ENCODE measurements around the gene PANK3. TPM values are rescaled to one million over a fixed set of nuclear protein-coding genes. Genes with fewer than 3 reads are reported as not detected.
A peak's percentile ranks its signal among the peaks of the same experiment; 100 is the strongest.

The PANK3 gene
- total RNA-seq (2012; rRNA removed) = 27.7 and 33.0 TPM in 2 replicates

DNA sequence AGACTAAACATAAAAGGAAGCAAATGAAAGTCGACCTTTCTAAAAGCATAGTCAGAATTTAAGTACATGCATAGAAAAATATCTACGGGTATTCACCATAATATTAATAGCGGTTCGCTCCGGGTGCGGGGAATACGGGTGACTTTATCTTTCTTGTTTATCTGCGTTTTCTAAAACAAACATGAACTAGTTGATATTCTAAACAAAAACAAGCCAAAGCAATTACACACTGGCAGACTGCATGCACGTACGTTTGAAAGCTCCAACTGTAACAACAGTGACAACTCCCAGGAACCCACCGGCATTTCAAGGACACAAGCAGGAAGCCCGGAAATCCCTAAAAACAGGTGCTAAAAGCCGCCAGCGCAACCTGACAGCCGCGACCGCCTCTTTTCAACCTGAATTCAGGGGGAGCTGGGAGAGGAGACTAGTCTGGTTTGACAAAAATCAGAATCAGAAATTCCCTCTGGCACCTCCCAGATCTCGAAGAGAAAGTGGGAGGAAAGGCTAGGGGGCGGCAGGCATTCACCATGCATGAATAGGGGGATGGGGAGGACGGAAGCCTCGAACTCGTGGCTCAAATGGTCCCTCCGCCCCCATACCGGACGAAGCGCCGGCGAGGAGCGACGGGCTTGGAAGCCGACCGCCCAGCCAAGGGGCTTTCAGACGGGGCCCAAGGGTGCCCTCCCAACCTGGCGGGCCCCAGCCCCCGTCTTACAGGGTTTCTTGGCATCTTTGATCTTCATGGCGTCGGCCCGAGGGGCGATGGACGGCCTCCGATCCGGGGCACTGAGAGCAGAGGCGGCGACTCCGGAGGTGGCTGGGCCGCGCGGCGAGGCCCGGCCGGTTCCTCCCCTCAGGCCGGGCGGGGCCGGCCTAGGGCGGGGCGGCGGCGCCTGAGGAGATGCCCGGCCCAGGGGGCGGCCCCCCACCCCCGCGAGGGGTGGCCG is at the start of gene PANK3:
Gene PANK3 (minus strand): TSS at position 831 of the 950 bp plus-strand sequence. CDS start 85 bp downstream, at position 746.
- Histone ChIP-seq H3K4me1 (ENCODE audit: control insufficient read depth, insufficient read depth, low read length) (peaks cover 13% of the 10 kb centered on the region), H3K9ac (ENCODE audit: low read depth, low read length) (peak within 1 kb of the TSS; percentile 99), H3K4me2 (ENCODE audit: low read length) (peak within 1 kb of the TSS; percentile 89), H3K4me3 (ENCODE audit: low read length) (peak within 1 kb of the TSS; percentile 97), H3K27me3 (ENCODE audit: control insufficient read depth, insufficient read depth, low read length) (no peaks in the 10 kb centered on the region), H3K9me3 (replicated peaks; ENCODE audit: low read length) (no peaks in the 10 kb centered on the region), H3K36me3 (ENCODE audit: insufficient read depth, low read length) (no peaks in the 10 kb centered on the region)

DNA sequence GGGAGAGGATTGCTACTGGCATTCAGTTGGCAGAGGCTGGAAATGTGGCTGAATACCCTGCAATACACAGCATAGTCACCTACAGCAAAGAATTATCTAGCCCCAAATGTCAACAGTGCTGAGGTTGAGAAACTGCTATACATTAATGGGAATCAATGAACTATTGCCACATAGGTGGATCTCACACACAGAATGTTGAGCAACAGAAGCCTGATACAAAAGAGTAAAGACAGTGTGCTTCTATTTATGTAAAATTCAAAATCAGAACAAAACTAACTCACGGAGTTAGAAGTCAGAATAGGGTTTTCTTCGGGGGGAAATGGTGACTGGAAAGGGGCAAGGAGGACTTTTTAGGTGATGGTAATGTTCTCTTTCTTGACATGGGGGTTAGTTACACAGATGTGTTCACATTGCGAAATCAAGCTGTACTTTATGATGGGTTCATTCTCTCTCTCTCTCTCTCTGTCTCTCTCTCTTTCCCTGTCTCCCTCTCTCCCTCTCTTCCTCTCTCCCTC is 45.7 kb upstream of the PANK3 start:
- H3K9ac ChIP-seq (ENCODE audit: low read depth, low read length) = no peak overlapping the region
- no peak overlapping the region for H3K4me2 ChIP-seq (ENCODE audit: low read length)
- H3K9me3 ChIP-seq (replicated peaks; ENCODE audit: low read length) = no peaks in the 10 kb centered on the region
- H3K36me3 ChIP-seq (ENCODE audit: insufficient read depth, low read length) = no peaks in the 10 kb centered on the region
- peaks cover 6% of the 10 kb centered on the region for H3K27me3 ChIP-seq (ENCODE audit: control insufficient read depth, insufficient read depth, low read length)
- no peak overlapping the region for H3K4me3 ChIP-seq (ENCODE audit: low read length)
- H3K4me1 ChIP-seq (ENCODE audit: control insufficient read depth, insufficient read depth, low read length) = no peaks in the 10 kb centered on the region

DNA sequence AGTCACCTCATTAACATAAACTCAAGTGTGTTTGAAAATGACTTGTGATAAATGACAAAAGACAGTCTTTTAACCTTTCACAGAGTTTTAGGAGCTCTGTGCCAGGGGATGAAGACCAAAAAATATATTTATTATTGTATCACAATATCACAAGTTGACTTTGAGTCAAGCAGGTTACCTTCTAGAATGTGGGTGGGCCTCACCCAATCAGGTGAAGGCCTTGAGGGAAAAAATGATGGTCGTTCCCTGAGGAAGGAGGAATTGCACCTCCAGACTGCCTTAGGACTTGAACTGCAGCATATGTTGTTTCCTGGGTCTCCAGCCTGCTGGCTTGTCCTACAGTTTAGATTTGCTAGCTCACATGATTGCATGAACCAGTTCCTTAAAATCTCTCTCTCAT is 41.6 kb upstream of the PANK3 start:
- Histone ChIP-seq H3K36me3 (ENCODE audit: insufficient read depth, low read length) (no peaks in the 10 kb centered on the region), H3K4me3 (ENCODE audit: low read length) (no peak overlapping the region), H3K4me2 (ENCODE audit: low read length) (no peak overlapping the region), H3K9ac (ENCODE audit: low read depth, low read length) (no peak overlapping the region), H3K9me3 (replicated peaks; ENCODE audit: low read length) (no peaks in the 10 kb centered on the region), H3K4me1 (ENCODE audit: control insufficient read depth, insufficient read depth, low read length) (no peaks in the 10 kb centered on the region), H3K27me3 (ENCODE audit: control insufficient read depth, insufficient read depth, low read length) (peaks cover 3% of the 10 kb centered on the region)

DNA sequence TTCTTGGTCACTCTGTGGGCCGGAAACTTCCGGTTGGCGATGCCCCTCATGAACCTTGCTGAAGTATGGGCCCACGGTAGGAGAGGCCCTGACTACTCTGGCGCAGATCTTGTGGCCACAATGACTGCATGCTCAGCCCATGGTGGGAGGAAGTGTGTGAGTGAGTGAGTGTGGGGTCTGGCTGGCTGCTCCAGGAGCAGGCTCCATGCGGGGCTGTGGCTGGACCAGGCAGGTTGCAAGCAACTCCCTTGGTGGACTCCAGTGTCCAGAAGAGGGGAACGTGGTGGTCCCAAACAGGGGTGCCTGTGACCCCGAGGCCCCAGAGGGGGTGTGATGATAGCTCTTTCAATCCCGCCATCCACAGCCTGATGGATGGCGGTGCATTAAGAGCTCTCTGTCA is 35.5 kb upstream of the PANK3 start:
- peaks cover 4% of the 10 kb centered on the region for H3K27me3 ChIP-seq (ENCODE audit: control insufficient read depth, insufficient read depth, low read length)
- no peak overlapping the region for H3K9ac ChIP-seq (ENCODE audit: low read depth, low read length)
- no peaks in the 10 kb centered on the region for H3K4me1 ChIP-seq (ENCODE audit: control insufficient read depth, insufficient read depth, low read length)
- H3K4me2 ChIP-seq (ENCODE audit: low read length) = no peak overlapping the region
- no peaks in the 10 kb centered on the region for H3K36me3 ChIP-seq (ENCODE audit: insufficient read depth, low read length)
- no peaks in the 10 kb centered on the region for H3K9me3 ChIP-seq (replicated peaks; ENCODE audit: low read length)
- no peak overlapping the region for H3K4me3 ChIP-seq (ENCODE audit: low read length)

DNA sequence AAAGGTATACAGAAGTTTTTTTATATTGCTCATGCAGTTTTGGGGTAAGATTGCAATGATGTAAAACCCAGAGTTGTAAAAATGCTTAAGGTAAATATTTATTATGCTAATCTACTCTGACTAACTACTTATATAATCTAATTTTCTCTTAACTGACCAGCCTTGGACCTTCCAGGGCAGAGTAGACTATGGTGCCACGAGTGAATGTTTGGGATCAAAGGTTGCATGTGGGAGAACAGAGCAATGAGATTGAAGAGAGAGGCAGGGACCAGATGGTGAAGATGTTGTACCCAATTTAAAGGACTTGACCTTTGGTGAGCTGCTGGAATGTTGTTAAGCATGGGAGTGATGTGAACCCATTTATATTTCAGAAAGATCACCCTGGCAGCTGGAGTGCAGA is 34.8 kb upstream of the PANK3 start:
- no peak overlapping the region for H3K4me3 ChIP-seq (ENCODE audit: low read length)
- H3K4me2 ChIP-seq (ENCODE audit: low read length) = no peak overlapping the region
- no peaks in the 10 kb centered on the region for H3K36me3 ChIP-seq (ENCODE audit: insufficient read depth, low read length)

DNA sequence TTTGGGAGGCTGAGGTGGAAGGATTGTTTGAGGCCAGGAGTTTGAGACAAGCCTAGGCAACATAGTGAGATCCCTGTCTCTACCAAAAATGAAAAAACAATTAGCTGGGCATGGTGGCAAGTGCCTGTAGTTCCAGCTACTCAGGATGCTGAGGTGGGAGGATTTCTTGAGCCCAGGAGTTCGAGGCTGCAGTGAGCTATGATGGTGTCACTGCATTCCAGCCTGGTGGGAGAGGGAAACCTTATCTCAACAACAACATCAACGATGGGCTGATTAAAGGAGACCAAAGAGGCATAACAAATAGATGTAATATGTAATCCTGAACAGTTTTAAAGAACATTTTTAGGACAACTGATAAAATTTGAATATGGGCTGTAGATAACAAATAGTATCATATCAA is 34.2 kb upstream of the PANK3 start:
- Histone ChIP-seq H3K9me3 (replicated peaks; ENCODE audit: low read length) (no peaks in the 10 kb centered on the region), H3K4me2 (ENCODE audit: low read length) (no peak overlapping the region), H3K4me3 (ENCODE audit: low read length) (no peak overlapping the region), H3K9ac (ENCODE audit: low read depth, low read length) (no peak overlapping the region), H3K4me1 (ENCODE audit: control insufficient read depth, insufficient read depth, low read length) (no peaks in the 10 kb centered on the region), H3K27me3 (ENCODE audit: control insufficient read depth, insufficient read depth, low read length) (peaks cover 4% of the 10 kb centered on the region), H3K36me3 (ENCODE audit: insufficient read depth, low read length) (no peaks in the 10 kb centered on the region)

More for the DNA sequence above, 34.8 kb upstream of the PANK3 start:
- H3K27me3 ChIP-seq (ENCODE audit: control insufficient read depth, insufficient read depth, low read length) = peaks cover 4% of the 10 kb centered on the region
- no peak overlapping the region for H3K9ac ChIP-seq (ENCODE audit: low read depth, low read length)
- H3K9me3 ChIP-seq (replicated peaks; ENCODE audit: low read length) = no peaks in the 10 kb centered on the region
- no peaks in the 10 kb centered on the region for H3K4me1 ChIP-seq (ENCODE audit: control insufficient read depth, insufficient read depth, low read length)

DNA sequence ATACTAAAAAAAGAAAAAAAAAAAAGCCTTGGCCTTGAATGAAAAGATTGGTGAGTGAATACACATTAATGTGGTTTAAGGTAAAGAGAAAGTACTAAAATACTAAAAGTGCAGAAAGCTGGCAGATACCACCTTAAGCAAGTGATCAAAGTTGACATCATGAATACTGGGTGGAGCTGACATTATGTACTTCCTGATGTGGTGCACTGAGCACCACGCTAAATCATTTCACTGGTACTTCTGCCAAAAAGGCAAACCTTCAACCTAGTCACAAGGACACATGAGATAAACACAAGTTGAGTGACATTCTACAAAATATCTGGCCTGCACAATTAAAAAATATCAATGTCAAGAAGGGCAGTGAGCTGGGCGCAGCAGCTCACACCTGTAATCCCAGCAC is 33.8 kb upstream of the PANK3 start:
- Histone ChIP-seq H3K9ac (ENCODE audit: low read depth, low read length) (no peak overlapping the region), H3K9me3 (replicated peaks; ENCODE audit: low read length) (no peaks in the 10 kb centered on the region), H3K36me3 (ENCODE audit: insufficient read depth, low read length) (no peaks in the 10 kb centered on the region), H3K4me1 (ENCODE audit: control insufficient read depth, insufficient read depth, low read length) (no peaks in the 10 kb centered on the region), H3K27me3 (ENCODE audit: control insufficient read depth, insufficient read depth, low read length) (peaks cover 4% of the 10 kb centered on the region), H3K4me2 (ENCODE audit: low read length) (no peak overlapping the region), H3K4me3 (ENCODE audit: low read length) (no peak overlapping the region)

DNA sequence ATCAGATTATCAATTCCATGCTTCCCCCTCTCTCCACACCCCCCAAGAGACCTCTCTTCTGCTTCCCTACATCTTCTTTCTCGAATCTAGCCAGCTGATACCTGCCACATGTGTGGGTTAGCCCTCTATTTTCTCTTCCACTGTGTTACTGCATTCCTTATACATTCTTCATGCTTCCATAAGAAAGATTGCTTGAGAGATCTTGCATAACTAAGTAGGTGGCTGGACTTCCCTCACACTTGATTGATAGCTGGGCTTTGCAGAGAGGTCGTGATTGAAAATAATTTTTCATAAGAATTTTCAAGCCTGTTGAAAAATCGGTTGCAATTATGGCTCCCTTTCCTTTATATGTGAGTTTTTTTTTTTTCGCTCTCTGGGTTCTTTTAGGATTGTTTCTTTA is 33.0 kb upstream of the PANK3 start:
- H3K4me1 ChIP-seq (ENCODE audit: control insufficient read depth, insufficient read depth, low read length) = no peaks in the 10 kb centered on the region
- H3K9me3 ChIP-seq (replicated peaks; ENCODE audit: low read length) = no peaks in the 10 kb centered on the region
- no peak overlapping the region for H3K9ac ChIP-seq (ENCODE audit: low read depth, low read length)
- no peaks in the 10 kb centered on the region for H3K36me3 ChIP-seq (ENCODE audit: insufficient read depth, low read length)
- H3K27me3 ChIP-seq (ENCODE audit: control insufficient read depth, insufficient read depth, low read length) = peaks cover 4% of the 10 kb centered on the region
- H3K4me2 ChIP-seq (ENCODE audit: low read length) = no peak overlapping the region
- H3K4me3 ChIP-seq (ENCODE audit: low read length) = no peak overlapping the region

DNA sequence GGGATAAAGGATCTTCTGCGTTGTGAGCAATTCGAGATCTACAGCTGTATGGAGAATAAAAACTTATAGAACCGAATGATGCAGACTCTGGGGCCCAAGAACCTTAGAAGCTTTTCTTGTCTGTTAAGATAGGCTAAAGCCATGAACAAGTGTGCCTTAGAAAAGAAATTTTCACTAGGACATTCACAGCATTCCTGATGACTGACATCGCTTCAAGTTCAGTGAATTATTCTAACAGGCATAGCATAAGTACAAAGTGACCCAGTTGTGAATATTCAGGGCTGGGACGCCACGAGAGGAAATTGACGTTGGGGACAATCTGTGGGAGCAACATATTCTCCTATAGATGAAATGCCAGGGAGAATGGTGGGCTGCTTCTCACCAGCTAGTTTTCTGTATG is 32.0 kb upstream of the PANK3 start:
- Histone ChIP-seq H3K4me3 (ENCODE audit: low read length) (no peak overlapping the region), H3K36me3 (ENCODE audit: insufficient read depth, low read length) (no peaks in the 10 kb centered on the region), H3K9ac (ENCODE audit: low read depth, low read length) (no peak overlapping the region), H3K4me1 (ENCODE audit: control insufficient read depth, insufficient read depth, low read length) (no peaks in the 10 kb centered on the region), H3K9me3 (replicated peaks; ENCODE audit: low read length) (no peaks in the 10 kb centered on the region), H3K27me3 (ENCODE audit: control insufficient read depth, insufficient read depth, low read length) (peaks cover 4% of the 10 kb centered on the region), H3K4me2 (ENCODE audit: low read length) (no peak overlapping the region)

DNA sequence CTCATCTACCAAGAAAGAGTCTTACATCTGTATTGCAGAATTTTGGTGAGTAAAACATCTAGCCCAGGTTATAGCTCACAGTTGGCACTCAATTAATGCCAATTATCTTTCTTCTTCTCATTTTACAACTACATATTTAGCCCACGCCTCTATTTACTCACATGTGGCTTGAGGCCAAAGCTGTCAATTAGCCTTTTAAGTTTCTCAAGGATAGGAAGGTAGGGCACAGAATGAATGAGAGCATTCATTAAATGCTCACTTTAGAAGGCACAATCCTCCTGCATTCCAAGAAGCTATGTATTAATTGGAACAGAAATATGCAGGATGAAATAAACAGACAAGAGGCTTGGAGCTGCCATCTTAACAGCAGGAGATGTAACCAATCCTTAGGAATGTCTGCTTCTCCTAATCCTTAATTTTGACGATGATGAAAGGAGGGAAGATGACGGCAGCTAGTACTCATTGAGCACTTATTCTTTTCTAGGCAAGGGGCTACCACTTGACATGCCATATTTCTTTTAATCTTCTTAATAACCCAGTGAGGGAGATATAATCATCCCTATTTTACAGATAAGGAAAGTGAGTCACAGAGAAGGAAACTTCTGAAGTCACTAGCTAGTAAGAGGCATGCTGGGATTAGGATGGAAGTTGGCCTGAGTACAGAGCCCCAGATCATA is 30.8 kb upstream of the PANK3 start:
- no peaks in the 10 kb centered on the region for H3K4me1 ChIP-seq (ENCODE audit: control insufficient read depth, insufficient read depth, low read length)
- H3K27me3 ChIP-seq (ENCODE audit: control insufficient read depth, insufficient read depth, low read length) = peaks cover 4% of the 10 kb centered on the region
- H3K9ac ChIP-seq (ENCODE audit: low read depth, low read length) = no peak overlapping the region
- H3K9me3 ChIP-seq (replicated peaks; ENCODE audit: low read length) = no peaks in the 10 kb centered on the region
- H3K4me2 ChIP-seq (ENCODE audit: low read length) = no peak overlapping the region
- H3K4me3 ChIP-seq (ENCODE audit: low read length) = no peak overlapping the region
- H3K36me3 ChIP-seq (ENCODE audit: insufficient read depth, low read length) = no peaks in the 10 kb centered on the region

DNA sequence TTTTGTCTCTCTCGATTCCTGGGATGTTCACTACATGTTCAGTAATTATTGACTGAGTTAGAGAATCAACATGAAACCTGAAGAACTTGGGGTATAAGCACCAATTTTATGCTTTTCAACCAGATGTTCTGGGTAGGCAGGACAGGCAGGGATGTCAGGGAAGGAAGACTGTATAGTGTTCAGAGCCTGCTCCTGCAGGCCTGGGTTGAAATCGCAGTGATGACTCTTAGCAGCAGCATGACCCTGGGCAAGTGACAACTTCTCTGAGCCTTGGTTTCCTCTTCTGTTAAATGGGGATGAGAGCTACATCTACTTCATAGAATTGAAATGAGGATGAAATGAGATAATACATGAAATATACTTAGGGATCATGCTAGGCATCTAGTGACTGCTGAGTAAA is 29.7 kb upstream of the PANK3 start:
- Histone ChIP-seq H3K4me1 (ENCODE audit: control insufficient read depth, insufficient read depth, low read length) (no peaks in the 10 kb centered on the region), H3K9ac (ENCODE audit: low read depth, low read length) (no peak overlapping the region), H3K9me3 (replicated peaks; ENCODE audit: low read length) (no peaks in the 10 kb centered on the region), H3K4me2 (ENCODE audit: low read length) (no peak overlapping the region), H3K4me3 (ENCODE audit: low read length) (no peak overlapping the region), H3K27me3 (ENCODE audit: control insufficient read depth, insufficient read depth, low read length) (peaks cover 4% of the 10 kb centered on the region), H3K36me3 (ENCODE audit: insufficient read depth, low read length) (no peaks in the 10 kb centered on the region)

All from skeletal muscle satellite cell (primary cell).